GM18517 (cell line): Measurements from ENCODE around the gene PCCA.
"Not testable (repeated sequence)": the region's sequence is repeated elsewhere in the genome, so short reads cannot be mapped to it uniquely, and the experiment has no call there.

Experiments
- ATAC-seq: cut with Tn5 transposase; IDR thresholded peaks from one replicate; pipeline ENCODE4 v1.9.1; 2021; ENCODE audit warnings: mild to moderate bottlenecking, moderate library complexity; ENCODE audit not compliant: unreplicated experiment

Gene PCCA

GRCh38 chr13:100521851-100522617 lies 433.1 kb downstream of the PCCA start:
- no peak for ATAC-seq

- ATAC-seq: no peak
These were observed 433.9 kb downstream of the PCCA start for GRCh38 chr13:100522618-100523309.

GRCh38 chr13:100523411-100523810 lies 434.5 kb downstream of the PCCA start:
- no peak for ATAC-seq

- no peak for ATAC-seq
These were observed 435.1 kb downstream of the PCCA start for GRCh38 chr13:100523981-100524386.

GRCh38 chr13:100524688-100525087 lies 435.8 kb downstream of the PCCA start:
- not testable (repeated sequence) for ATAC-seq

- no peak for ATAC-seq
These were observed 436.8 kb downstream of the PCCA start for GRCh38 chr13:100525453-100526317.

- ATAC-seq: no peak
These were observed 437.6 kb downstream of the PCCA start for GRCh38 chr13:100526318-100527000.

- ATAC-seq: no peak
These were observed 438.8 kb downstream of the PCCA start for GRCh38 chr13:100527644-100528043.

GRCh38 chr13:100528353-100528752 lies 439.5 kb downstream of the PCCA start:
- no peak for ATAC-seq

GRCh38 chr13:100528820-100529219 lies 439.9 kb downstream of the PCCA start:
- ATAC-seq: no peak

- no peak for ATAC-seq
These were observed 440.9 kb downstream of the PCCA start for GRCh38 chr13:100529666-100530377.

GRCh38 chr13:100530671-100531213 lies 441.8 kb downstream of the PCCA start:
- ATAC-seq: no peak

GRCh38 chr13:100532090-100532766 lies 443.3 kb downstream of the PCCA start:
- no peak for ATAC-seq

- ATAC-seq: no peak
These were observed 444.0 kb downstream of the PCCA start for GRCh38 chr13:100532836-100533435.

GRCh38 chr13:100533588-100534041 lies 444.7 kb downstream of the PCCA start:
- no peak for ATAC-seq

- ATAC-seq: no peak
These were observed 445.4 kb downstream of the PCCA start for GRCh38 chr13:100534147-100534843.

- no peak for ATAC-seq
These were observed 446.0 kb downstream of the PCCA start for GRCh38 chr13:100534911-100535310.

GRCh38 chr13:100535426-100536135 lies 446.7 kb downstream of the PCCA start:
- ATAC-seq: no peak
